Neuronal stem cell (in vitro differentiated cells): ENCODE results near the gene PANX2.

Source experiments
- DNase-seq: peaks from one replicate; pipeline ENCODE4 v3.0.0-alpha.2; 2013; ENCODE audit warnings: low spot score
- H2AFZ ChIP-seq: one replicate; pipeline ENCODE4 v1.6.1; 2013; ENCODE audit warnings: mild to moderate bottlenecking, low read length, inconsistent platforms
- H2AK5ac ChIP-seq: 2 replicates; pipeline ENCODE4 v1.6.1; 2013; ENCODE audit warnings: low read depth, mild to moderate bottlenecking, inconsistent platforms, low read length, moderate library complexity, mixed read lengths
- H2BK120ac ChIP-seq: 2 replicates; pipeline ENCODE4 v1.6.1; 2013; ENCODE audit warnings: low read depth, mild to moderate bottlenecking, inconsistent platforms, low read length, moderate library complexity, mixed read lengths
- H2BK12ac ChIP-seq: one replicate; pipeline ENCODE4 v1.6.1; 2013; ENCODE audit warnings: low read length, inconsistent platforms
- H2BK15ac ChIP-seq: 2 replicates; pipeline ENCODE4 v1.6.1; 2013; ENCODE audit warnings: mild to moderate bottlenecking, low read length, inconsistent platforms, mixed read lengths
- H2BK5ac ChIP-seq: one replicate; pipeline ENCODE4 v1.6.1; 2013; ENCODE audit warnings: inconsistent platforms, mild to moderate bottlenecking, low read length, moderate library complexity
- H3K14ac ChIP-seq: one replicate; pipeline ENCODE4 v1.6.1; 2013; ENCODE audit warnings: low read length, inconsistent platforms
- H3K18ac ChIP-seq: 2 replicates; pipeline ENCODE4 v1.6.1; 2013; ENCODE audit warnings: low read length, inconsistent platforms
- H3K23ac ChIP-seq: 2 replicates; pipeline ENCODE4 v1.6.1; 2013; ENCODE audit warnings: low read depth, mild to moderate bottlenecking, mixed read lengths, low read length, inconsistent platforms; ENCODE audit not compliant: poor library complexity
- H3K27ac ChIP-seq: replicated peaks from 3 replicates; pipeline ENCODE4 v1.5.1; 2013; ENCODE audit warnings: low read length, inconsistent platforms
- H3K27me3 ChIP-seq, 3 experiments: 2 replicates each; pipeline ENCODE4 v1.6.1; 2013; ENCODE audit warnings: low read length in 3 of 3, mild to moderate bottlenecking in 2 of 3, inconsistent platforms in 1 of 3, low read depth in 1 of 3, mixed read lengths in 1 of 3, moderate library complexity in 1 of 3; ENCODE audit not compliant: control insufficient read depth in 3 of 3, insufficient read depth in 3 of 3
- H3K36me3 ChIP-seq, 2 donors: replicated peaks in 1 of 2; 2 replicates each; pipeline ENCODE4 v1.6.1; 2013; ENCODE audit warnings: low read length in 2 of 2; ENCODE audit not compliant: control insufficient read depth in 2 of 2, insufficient read depth in 2 of 2
- H3K4ac ChIP-seq: 2 replicates; pipeline ENCODE4 v1.6.1; 2013; ENCODE audit warnings: inconsistent platforms, mild to moderate bottlenecking, low read length, moderate library complexity
- H3K4me1 ChIP-seq, 2 donors: 1 replicate in 1 of 2; 2 replicates in 1 of 2; pipeline ENCODE4 v1.6.1; 2013; ENCODE audit warnings: low read length in 2 of 2, low read depth in 1 of 2; ENCODE audit not compliant: control insufficient read depth in 2 of 2, insufficient read depth in 1 of 2
- H3K4me2 ChIP-seq: one replicate; pipeline ENCODE4 v1.6.1; 2013; ENCODE audit warnings: mild to moderate bottlenecking, low read length, inconsistent platforms; ENCODE audit not compliant: insufficient read depth, poor library complexity, severe bottlenecking
- H3K4me3 ChIP-seq, 2 donors: 2 replicates each; pipeline ENCODE4 v1.5.1; 2013; ENCODE audit warnings: low read length in 2 of 2, mild to moderate bottlenecking in 2 of 2, inconsistent platforms in 1 of 2, moderate library complexity in 1 of 2
- H3K79me1 ChIP-seq: one replicate; pipeline ENCODE4 v1.6.1; 2013; ENCODE audit warnings: low read depth, mild to moderate bottlenecking, inconsistent platforms, low read length, moderate library complexity
- H3K9ac ChIP-seq: one replicate; pipeline ENCODE4 v1.6.1; 2013; ENCODE audit warnings: mild to moderate bottlenecking, low read depth, low read length, inconsistent platforms; ENCODE audit not compliant: poor library complexity
- H3K9me3 ChIP-seq, 2 donors: replicated peaks in 1 of 2; 2 replicates each; pipeline versions ENCODE3 to v1.6.1; 2013; ENCODE audit warnings: low read length in 2 of 2, mild to moderate bottlenecking in 2 of 2, inconsistent platforms in 1 of 2, low read depth in 1 of 2, mixed read lengths in 1 of 2, moderate library complexity in 1 of 2; ENCODE audit not compliant: control insufficient read depth in 2 of 2, insufficient read depth in 1 of 2
- H4K8ac ChIP-seq: one replicate; pipeline ENCODE4 v1.6.1; 2013; ENCODE audit warnings: low read depth, mild to moderate bottlenecking, inconsistent platforms, low read length, moderate library complexity
- H4K91ac ChIP-seq: one replicate; pipeline ENCODE4 v1.6.1; 2013; ENCODE audit warnings: low read length, low read depth, mild to moderate bottlenecking, inconsistent platforms; ENCODE audit not compliant: poor library complexity
- WGBS, 2 donors: extraction: QIAGEN DNeasy Blood & Tissue Kit; methylation state at CpG; one replicate each; pipeline ENCODE4 v1.1.7; 2013; ENCODE audit warnings: missing lambda C conversion rate in 2 of 2, mixed read lengths in 1 of 2; ENCODE audit not compliant: insufficient read length in 2 of 2, insufficient replicate concordance in 1 of 2; ENCODE audit errors: extremely low coverage in 2 of 2; 5-methylcytosine and 5-hydroxymethylcytosine counted together

The PANX2 gene

GRCh38 chr22:50218996-50219727 is 48.6 kb downstream of the PANX2 start:
- H3K36me3 ChIP-seq = peaks cover 69 to 89% of the 10 kb centered on the region in 2 donors
- WGBS, 2 donors = no CpG with 5 or more reads among the region's 42 CpGs

GRCh38 chr22:50219800-50220602 is 49.5 kb downstream of the PANX2 start:
- Histone ChIP-seq H4K8ac (no peak overlapping the region), H2BK5ac (no peak overlapping the region), H3K27ac (no peak overlapping the region), H3K79me1 (peaks cover 12% of the 10 kb centered on the region), H3K23ac (peak overlapping the region; percentile 81), H4K91ac (no peak overlapping the region), H2BK120ac (no peak overlapping the region), H3K18ac (no peak overlapping the region), H3K36me3 (peaks cover 67 to 89% of the 10 kb centered on the region in 2 donors), H2BK12ac (no peak overlapping the region), H3K14ac (no peak overlapping the region), H2AFZ (no peak overlapping the region), H3K4ac (no peak overlapping the region), H3K27me3 (no peaks in the 10 kb centered on the region), H3K4me2 (no peak overlapping the region), H2AK5ac (no peak overlapping the region), H3K4me1 (no peaks in the 10 kb centered on the region), H3K4me3 (no peak overlapping the region), H3K9me3 (no peaks in the 10 kb centered on the region), H3K9ac (no peak overlapping the region), H2BK15ac (no peak overlapping the region)
- no CpG with 5 or more reads among the region's 25 CpGs for WGBS, 2 donors
- DNase-seq = no peak

More at GRCh38 chr22:50218996-50219727, 48.6 kb downstream of the PANX2 start:
- H3K27me3 ChIP-seq = no peaks in the 10 kb centered on the region
- no peak overlapping the region for H3K18ac ChIP-seq
- H2BK12ac ChIP-seq = no peak overlapping the region
- no peak overlapping the region for H2BK120ac ChIP-seq
- H3K4me1 ChIP-seq = no peaks in the 10 kb centered on the region
- no peak overlapping the region for H4K8ac ChIP-seq
- no peak overlapping the region for H3K4me3 ChIP-seq
- no peak overlapping the region for H2AK5ac ChIP-seq
- no peak overlapping the region for H4K91ac ChIP-seq
- H2BK5ac ChIP-seq = no peak overlapping the region
- peaks cover 11% of the 10 kb centered on the region for H3K79me1 ChIP-seq
- no peak for DNase-seq
- no peak overlapping the region for H3K4me2 ChIP-seq
- H2BK15ac ChIP-seq = no peak overlapping the region
- no peaks in the 10 kb centered on the region for H3K9me3 ChIP-seq
- no peak overlapping the region for H3K27ac ChIP-seq
- no peak overlapping the region for H3K4ac ChIP-seq
- H3K14ac ChIP-seq = no peak overlapping the region
- H2AFZ ChIP-seq = no peak overlapping the region
- H3K9ac ChIP-seq = no peak overlapping the region
- peak overlapping the region; percentile 81 for H3K23ac ChIP-seq

GRCh38 chr22:50220603-50221409 is 50.3 kb downstream of the PANX2 start:
- peak overlapping the region; percentile 22 for H2BK12ac ChIP-seq
- no peak overlapping the region for H3K18ac ChIP-seq
- no peak overlapping the region for H4K8ac ChIP-seq
- H2BK5ac ChIP-seq = no peak overlapping the region
- H3K4ac ChIP-seq = no peak overlapping the region
- H3K27ac ChIP-seq = no peak overlapping the region
- no peak overlapping the region for H4K91ac ChIP-seq
- no peak overlapping the region for H2BK15ac ChIP-seq
- no peaks in the 10 kb centered on the region for H3K4me1 ChIP-seq
- H2AFZ ChIP-seq = no peak overlapping the region
- no peak overlapping the region for H3K4me3 ChIP-seq
- H2BK120ac ChIP-seq = no peak overlapping the region
- H3K23ac ChIP-seq = peak overlapping the region; percentile 32
- H3K79me1 ChIP-seq = peaks cover 12% of the 10 kb centered on the region
- no peaks in the 10 kb centered on the region for H3K9me3 ChIP-seq
- WGBS, 2 donors = no CpG with 5 or more reads among the region's 45 CpGs
- no peak overlapping the region for H3K9ac ChIP-seq
- H3K27me3 ChIP-seq = no peaks in the 10 kb centered on the region
- H3K36me3 ChIP-seq = peaks cover 62 to 89% of the 10 kb centered on the region in 2 donors
- no peak for DNase-seq
- no peak overlapping the region for H2AK5ac ChIP-seq
- H3K14ac ChIP-seq = no peak overlapping the region
- H3K4me2 ChIP-seq = no peak overlapping the region
